ENCODE results near the gene MYOT.
A peak's percentile ranks its signal among the peaks of the same experiment; 100 is the strongest.

MYOT gene

GRCh38 chr5:137867664-137868063 lies at the start of gene MYOT:
MYOT (plus strand) TSS chr5:137867860; CDS start chr5:137870652, 2,792 bp downstream.
- no peak for DNase-seq (ENCODE audit: low read depth)
- no peak for TF ChIP-seq MYC (IDR thresholded peaks at IDR 0.05; ENCODE audit: low read depth, low read length)
- no peak for TF ChIP-seq CTCF (IDR thresholded peaks at IDR 0.05; ENCODE audit: low read depth, low read length)
- no peak for TF ChIP-seq POLR2A (IDR thresholded peaks at IDR 0.05; ENCODE audit: extremely low read depth, insufficient read length)
- no peak for TF ChIP-seq MAX (IDR thresholded peaks at IDR 0.05; ENCODE audit: low read depth, low read length)
- no peak within 1 kb of the TSS for H3K4me3 ChIP-seq (ENCODE audit: low read depth, low read length)

GRCh38 chr5:137819766-137820165 lies 47.9 kb upstream of the MYOT start:
- no peak for DNase-seq (ENCODE audit: low read depth)
- TF ChIP-seq MYC (IDR thresholded peaks at IDR 0.05; ENCODE audit: low read depth, low read length): no peak
- TF ChIP-seq POLR2A (IDR thresholded peaks at IDR 0.05; ENCODE audit: extremely low read depth, insufficient read length): no peak
- no peak for TF ChIP-seq CTCF (IDR thresholded peaks at IDR 0.05; ENCODE audit: low read depth, low read length)
- no peak for TF ChIP-seq MAX (IDR thresholded peaks at IDR 0.05; ENCODE audit: low read depth, low read length)
- H3K4me3 ChIP-seq (ENCODE audit: low read depth, low read length): no peak overlapping the region

- no peak overlapping the region for H3K4me3 ChIP-seq (ENCODE audit: low read depth, low read length)
- TF ChIP-seq MYC (IDR thresholded peaks at IDR 0.05; ENCODE audit: low read depth, low read length) (peak; percentile 38; the same call in 1 of the 2 replicates), CTCF (IDR thresholded peaks at IDR 0.05; ENCODE audit: low read depth, low read length) (peak; percentile 75), MAX (IDR thresholded peaks at IDR 0.05; ENCODE audit: low read depth, low read length) (peak; percentile 55), POLR2A (IDR thresholded peaks at IDR 0.05; ENCODE audit: extremely low read depth, insufficient read length) (no peak)
- DNase-seq (ENCODE audit: low read depth): peak; percentile 84
Measured at GRCh38 chr5:137822158-137822764, 45.4 kb upstream of the MYOT start.

GRCh38 chr5:137822984-137823383 lies 44.7 kb upstream of the MYOT start:
- H3K4me3 ChIP-seq (ENCODE audit: low read depth, low read length): no peak overlapping the region

GRCh38 chr5:137825165-137825564 lies 42.5 kb upstream of the MYOT start:
- TF ChIP-seq MAX (IDR thresholded peaks at IDR 0.05; ENCODE audit: low read depth, low read length): no peak
- TF ChIP-seq POLR2A (IDR thresholded peaks at IDR 0.05; ENCODE audit: extremely low read depth, insufficient read length): no peak
- no peak for TF ChIP-seq CTCF (IDR thresholded peaks at IDR 0.05; ENCODE audit: low read depth, low read length)
- TF ChIP-seq MYC (IDR thresholded peaks at IDR 0.05; ENCODE audit: low read depth, low read length): no peak
- no peak overlapping the region for H3K4me3 ChIP-seq (ENCODE audit: low read depth, low read length)
- no peak for DNase-seq (ENCODE audit: low read depth)

More at GRCh38 chr5:137822984-137823383, 44.7 kb upstream of the MYOT start:
- TF ChIP-seq MYC (IDR thresholded peaks at IDR 0.05; ENCODE audit: low read depth, low read length) (no peak), CTCF (IDR thresholded peaks at IDR 0.05; ENCODE audit: low read depth, low read length) (no peak), MAX (IDR thresholded peaks at IDR 0.05; ENCODE audit: low read depth, low read length) (no peak), POLR2A (IDR thresholded peaks at IDR 0.05; ENCODE audit: extremely low read depth, insufficient read length) (no peak)
- no peak for DNase-seq (ENCODE audit: low read depth)

All from NB4 (cell line).